Measurements from ENCODE around the gene ATP9A.

Gene ATP9A

DNA sequence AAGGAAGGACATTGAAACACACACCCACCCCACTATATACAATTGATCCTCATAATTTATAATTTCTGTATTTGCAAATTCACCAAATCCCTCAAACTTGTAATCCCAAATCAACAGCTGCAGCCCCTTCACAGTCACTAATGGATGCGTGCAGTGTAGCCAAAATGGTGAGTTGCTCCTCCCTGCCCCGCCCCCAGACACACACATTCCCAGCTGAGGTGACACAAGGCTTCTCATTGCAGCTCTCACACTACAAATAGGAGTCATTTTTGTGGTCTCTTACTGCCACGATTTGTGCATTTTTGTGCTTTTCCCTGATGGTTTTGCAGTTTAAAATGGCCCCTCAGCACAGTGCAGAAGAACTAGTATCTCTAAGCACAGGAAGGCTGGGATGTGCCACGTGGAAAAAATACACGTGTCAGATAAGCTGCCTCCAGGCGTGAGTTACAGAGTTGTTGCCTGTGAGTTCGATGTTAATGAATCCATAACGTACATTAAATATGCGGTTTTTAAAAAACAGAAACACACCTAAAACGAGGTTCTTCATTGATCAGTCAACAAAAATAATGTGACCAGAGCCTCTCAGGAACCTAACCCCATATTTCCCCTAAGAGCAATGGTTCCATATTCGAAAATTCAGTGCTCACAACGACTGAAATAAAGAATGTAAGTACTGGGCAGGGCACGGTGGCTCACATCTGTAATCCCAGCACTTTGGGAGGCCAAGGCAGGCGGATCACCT lies 8.2 kb downstream of the ATP9A start:
- H3K4me3 ChIP-seq (replicated peaks; ENCODE audit: insufficient read depth, low read length): no peak overlapping the region
- TF ChIP-seq POLR2AphosphoS5 (IDR thresholded peaks at IDR 0.05; ENCODE audit: low read depth) (no peak), GABPA (IDR thresholded peaks at IDR 0.05; ENCODE audit: low read depth) (no peak), SPI1 (IDR thresholded peaks at IDR 0.05; ENCODE audit: borderline replicate concordance, low read depth) (no peak)
- TF ChIP-seq, protein P1, sequence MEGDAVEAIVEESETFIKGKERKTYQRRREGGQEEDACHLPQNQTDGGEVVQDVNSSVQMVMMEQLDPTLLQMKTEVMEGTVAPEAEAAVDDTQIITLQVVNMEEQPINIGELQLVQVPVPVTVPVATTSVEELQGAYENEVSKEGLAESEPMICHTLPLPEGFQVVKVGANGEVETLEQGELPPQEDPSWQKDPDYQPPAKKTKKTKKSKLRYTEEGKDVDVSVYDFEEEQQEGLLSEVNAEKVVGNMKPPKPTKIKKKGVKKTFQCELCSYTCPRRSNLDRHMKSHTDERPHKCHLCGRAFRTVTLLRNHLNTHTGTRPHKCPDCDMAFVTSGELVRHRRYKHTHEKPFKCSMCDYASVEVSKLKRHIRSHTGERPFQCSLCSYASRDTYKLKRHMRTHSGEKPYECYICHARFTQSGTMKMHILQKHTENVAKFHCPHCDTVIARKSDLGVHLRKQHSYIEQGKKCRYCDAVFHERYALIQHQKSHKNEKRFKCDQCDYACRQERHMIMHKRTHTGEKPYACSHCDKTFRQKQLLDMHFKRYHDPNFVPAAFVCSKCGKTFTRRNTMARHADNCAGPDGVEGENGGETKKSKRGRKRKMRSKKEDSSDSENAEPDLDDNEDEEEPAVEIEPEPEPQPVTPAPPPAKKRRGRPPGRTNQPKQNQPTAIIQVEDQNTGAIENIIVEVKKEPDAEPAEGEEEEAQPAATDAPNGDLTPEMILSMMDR (IDR thresholded peaks at IDR 0.05; ENCODE audit: insufficient read depth, low read length): no peak
- TF ChIP-seq, protein P2, sequence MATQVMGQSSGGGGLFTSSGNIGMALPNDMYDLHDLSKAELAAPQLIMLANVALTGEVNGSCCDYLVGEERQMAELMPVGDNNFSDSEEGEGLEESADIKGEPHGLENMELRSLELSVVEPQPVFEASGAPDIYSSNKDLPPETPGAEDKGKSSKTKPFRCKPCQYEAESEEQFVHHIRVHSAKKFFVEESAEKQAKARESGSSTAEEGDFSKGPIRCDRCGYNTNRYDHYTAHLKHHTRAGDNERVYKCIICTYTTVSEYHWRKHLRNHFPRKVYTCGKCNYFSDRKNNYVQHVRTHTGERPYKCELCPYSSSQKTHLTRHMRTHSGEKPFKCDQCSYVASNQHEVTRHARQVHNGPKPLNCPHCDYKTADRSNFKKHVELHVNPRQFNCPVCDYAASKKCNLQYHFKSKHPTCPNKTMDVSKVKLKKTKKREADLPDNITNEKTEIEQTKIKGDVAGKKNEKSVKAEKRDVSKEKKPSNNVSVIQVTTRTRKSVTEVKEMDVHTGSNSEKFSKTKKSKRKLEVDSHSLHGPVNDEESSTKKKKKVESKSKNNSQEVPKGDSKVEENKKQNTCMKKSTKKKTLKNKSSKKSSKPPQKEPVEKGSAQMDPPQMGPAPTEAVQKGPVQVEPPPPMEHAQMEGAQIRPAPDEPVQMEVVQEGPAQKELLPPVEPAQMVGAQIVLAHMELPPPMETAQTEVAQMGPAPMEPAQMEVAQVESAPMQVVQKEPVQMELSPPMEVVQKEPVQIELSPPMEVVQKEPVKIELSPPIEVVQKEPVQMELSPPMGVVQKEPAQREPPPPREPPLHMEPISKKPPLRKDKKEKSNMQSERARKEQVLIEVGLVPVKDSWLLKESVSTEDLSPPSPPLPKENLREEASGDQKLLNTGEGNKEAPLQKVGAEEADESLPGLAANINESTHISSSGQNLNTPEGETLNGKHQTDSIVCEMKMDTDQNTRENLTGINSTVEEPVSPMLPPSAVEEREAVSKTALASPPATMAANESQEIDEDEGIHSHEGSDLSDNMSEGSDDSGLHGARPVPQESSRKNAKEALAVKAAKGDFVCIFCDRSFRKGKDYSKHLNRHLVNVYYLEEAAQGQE (IDR thresholded peaks at IDR 0.05; ENCODE audit: insufficient replicate concordance, low read depth): no peak
- no peak for DNase-seq (ENCODE audit: low read depth in 1 of 2, low spot score in 1 of 2)
- H3K27me3 ChIP-seq (ENCODE audit: insufficient read depth, poor library complexity, severe bottlenecking): no peaks in the 10 kb centered on the region
- no peak overlapping the region for H3K27ac ChIP-seq (replicated peaks)

DNA sequence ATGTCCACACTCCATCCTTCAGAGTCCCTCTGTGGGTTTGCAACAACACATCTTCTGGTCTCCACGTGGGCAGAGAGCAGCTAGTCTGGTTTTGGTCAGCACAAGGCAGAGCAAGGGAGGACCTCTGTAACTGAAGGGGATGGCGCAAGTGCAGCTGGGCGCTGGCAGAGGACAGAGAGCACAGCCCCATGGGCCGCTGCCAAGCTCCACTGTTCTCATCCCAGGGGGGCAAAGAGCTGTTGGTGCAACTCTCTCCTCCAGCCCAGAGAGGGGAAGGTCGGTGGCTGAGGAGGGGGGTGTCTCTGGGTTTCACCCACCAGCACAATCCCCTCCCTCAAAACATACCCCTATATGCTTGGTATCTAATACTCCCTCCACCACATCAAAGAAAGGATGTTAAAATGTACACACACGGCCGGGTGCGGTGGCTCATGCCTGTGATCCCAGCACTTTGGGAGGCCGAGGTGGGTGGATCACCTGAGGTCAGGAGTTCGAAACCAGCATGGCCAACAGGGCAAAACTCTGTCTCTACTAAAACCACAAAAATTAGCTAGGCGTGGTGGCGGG lies 9.1 kb downstream of the ATP9A start:
- no peak for DNase-seq (ENCODE audit: low read depth in 1 of 2, low spot score in 1 of 2)
- no peak overlapping the region for H3K4me3 ChIP-seq (replicated peaks; ENCODE audit: insufficient read depth, low read length)
- no peaks in the 10 kb centered on the region for H3K27me3 ChIP-seq (ENCODE audit: insufficient read depth, poor library complexity, severe bottlenecking)
- TF ChIP-seq GABPA (IDR thresholded peaks at IDR 0.05; ENCODE audit: low read depth): no peak
- no peak for TF ChIP-seq POLR2AphosphoS5 (IDR thresholded peaks at IDR 0.05; ENCODE audit: low read depth)
- TF ChIP-seq, protein P2 (IDR thresholded peaks at IDR 0.05; ENCODE audit: insufficient replicate concordance, low read depth): no peak
- TF ChIP-seq SPI1 (IDR thresholded peaks at IDR 0.05; ENCODE audit: borderline replicate concordance, low read depth): no peak
- TF ChIP-seq, protein P1 (IDR thresholded peaks at IDR 0.05; ENCODE audit: insufficient read depth, low read length): no peak
- H3K27ac ChIP-seq (replicated peaks): no peak overlapping the region

DNA sequence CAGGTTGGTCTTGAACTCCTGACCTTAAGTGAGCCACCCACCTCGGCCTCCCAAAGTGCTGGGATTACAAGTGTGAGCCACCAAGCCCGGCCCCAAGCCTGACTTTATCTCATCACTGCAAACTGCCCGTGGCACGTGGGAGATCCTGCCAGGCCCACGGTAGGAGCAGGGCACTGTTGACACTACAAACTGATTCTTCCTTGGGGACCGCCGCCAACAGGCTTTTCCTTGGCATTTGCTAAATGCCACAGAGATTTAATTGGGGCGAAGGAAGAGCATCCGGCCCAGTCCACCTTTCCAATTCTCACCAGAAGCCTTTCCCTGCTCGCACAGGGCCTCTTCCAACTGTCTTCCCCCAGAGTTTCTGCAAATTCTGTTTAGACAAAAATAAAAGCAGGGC lies 11.0 kb downstream of the ATP9A start:
- Histone ChIP-seq H3K4me3 (replicated peaks; ENCODE audit: insufficient read depth, low read length) (no peak overlapping the region), H3K27me3 (ENCODE audit: insufficient read depth, poor library complexity, severe bottlenecking) (no peaks in the 10 kb centered on the region), H3K27ac (replicated peaks) (no peak overlapping the region)
- DNase-seq (ENCODE audit: low read depth in 1 of 2, low spot score in 1 of 2): no peak
- no peak for TF ChIP-seq GABPA (IDR thresholded peaks at IDR 0.05; ENCODE audit: low read depth)
- TF ChIP-seq, protein P2 (IDR thresholded peaks at IDR 0.05; ENCODE audit: insufficient replicate concordance, low read depth): no peak
- TF ChIP-seq POLR2AphosphoS5 (IDR thresholded peaks at IDR 0.05; ENCODE audit: low read depth): no peak
- TF ChIP-seq, protein P1 (IDR thresholded peaks at IDR 0.05; ENCODE audit: insufficient read depth, low read length): no peak

All from HL-60 (cell line).